ENCODE results near the gene ZNF579.
A peak's percentile ranks its signal among the peaks of the same experiment; 100 is the strongest.

The ZNF579 gene

DNA sequence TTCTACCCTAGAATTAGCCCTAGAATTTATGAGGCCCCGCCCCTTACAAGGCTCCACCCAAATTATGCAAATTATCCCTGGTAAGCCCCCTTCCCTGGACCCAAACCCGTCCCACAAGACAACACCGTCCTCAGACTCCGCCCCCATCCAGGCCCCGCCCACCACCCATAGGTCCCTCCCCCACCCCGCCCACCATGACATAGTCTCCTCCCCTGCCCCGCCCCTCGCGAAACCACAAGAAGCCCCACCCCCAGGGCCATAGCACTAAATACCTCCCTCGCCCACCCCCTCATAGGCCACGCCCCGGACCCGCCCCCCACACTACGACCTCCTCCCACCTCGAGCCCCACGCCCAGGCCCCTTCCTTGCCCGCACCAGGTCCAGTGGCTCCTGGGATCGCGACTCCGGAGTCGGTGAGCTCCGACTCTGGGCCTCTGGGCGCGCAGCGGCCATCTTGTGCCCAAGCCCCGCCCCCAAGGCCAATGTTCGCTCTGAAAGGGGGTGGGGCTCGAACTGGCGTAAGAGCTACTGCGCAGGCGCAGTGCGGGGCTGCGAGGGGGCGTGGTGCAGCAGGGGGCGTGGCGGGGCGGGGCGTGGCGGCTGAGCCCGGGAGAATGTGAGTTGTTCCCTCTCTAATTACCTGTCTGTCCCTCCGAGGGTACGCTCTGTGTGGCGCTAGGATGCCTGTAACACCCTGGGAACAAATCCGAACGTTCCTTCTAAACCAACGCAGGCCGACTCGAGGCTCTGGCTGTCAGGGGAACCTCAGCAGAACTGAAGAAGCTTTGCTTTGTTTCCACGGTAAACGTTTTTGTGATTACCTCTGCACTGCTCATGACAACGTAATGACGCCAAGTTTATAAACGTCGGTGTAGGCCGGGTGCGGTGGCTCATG lies 43.7 kb upstream of the ZNF579 start, which contains the start of gene ZNF784:
TSS of gene ZNF784 (minus strand) at position 458 of the 895 bp plus-strand sequence. CDS start at position 453, 5 bp downstream.
- H3K27me3 ChIP-seq (replicated peaks; ENCODE audit: insufficient read depth, low read length): peaks cover 18% of the 10 kb centered on the region
- H3F3A ChIP-seq (ENCODE audit: insufficient read depth, low read length): 0 out of 2 replicates have a peak, but pooled peaks cover 9% of the 10 kb centered on the region
- no peaks in the 10 kb centered on the region for H4K20me1 ChIP-seq (ENCODE audit: insufficient read depth, low read length)
- no peaks in the 10 kb centered on the region for H3K9me3 ChIP-seq (replicated peaks; ENCODE audit: insufficient read depth, low read length)
- DNase-seq: peak; percentile 93
- no peaks in the 10 kb centered on the region for H3K36me3 ChIP-seq (replicated peaks; ENCODE audit: insufficient read depth, low read length)
- no peaks in the 10 kb centered on the region for H3K4me1 ChIP-seq (ENCODE audit: low read length)
- no peaks in the 10 kb centered on the region; the same call in 1 of the 2 replicates for H3K79me2 ChIP-seq (ENCODE audit: low read length)
- H3K9ac ChIP-seq (ENCODE audit: low read length): peak within 1 kb of the TSS; percentile 86
- H3K4me2 ChIP-seq (ENCODE audit: low read depth, low read length): peak within 1 kb of the TSS; percentile 72
- H3K27ac ChIP-seq (ENCODE audit: low read length): peak within 1 kb of the TSS; percentile 81
- peak within 1 kb of the TSS; percentile 33 for H2AFZ ChIP-seq (ENCODE audit: low read length)
- H3K4me3 ChIP-seq (ENCODE audit: low read length): peak within 1 kb of the TSS; percentile 74
- no peaks in the 10 kb centered on the region for H3K9me2 ChIP-seq (replicated peaks; ENCODE audit: insufficient read depth, low read length)
- TF ChIP-seq EZH2phosphoT487 (IDR thresholded peaks at IDR 0.05; ENCODE audit: low read length) (no peak), EZH2 (optimal IDR thresholded peaks at IDR 0.05; ENCODE audit: low read depth, low read length) (no peak)
- TF ChIP-seq, protein P1, sequence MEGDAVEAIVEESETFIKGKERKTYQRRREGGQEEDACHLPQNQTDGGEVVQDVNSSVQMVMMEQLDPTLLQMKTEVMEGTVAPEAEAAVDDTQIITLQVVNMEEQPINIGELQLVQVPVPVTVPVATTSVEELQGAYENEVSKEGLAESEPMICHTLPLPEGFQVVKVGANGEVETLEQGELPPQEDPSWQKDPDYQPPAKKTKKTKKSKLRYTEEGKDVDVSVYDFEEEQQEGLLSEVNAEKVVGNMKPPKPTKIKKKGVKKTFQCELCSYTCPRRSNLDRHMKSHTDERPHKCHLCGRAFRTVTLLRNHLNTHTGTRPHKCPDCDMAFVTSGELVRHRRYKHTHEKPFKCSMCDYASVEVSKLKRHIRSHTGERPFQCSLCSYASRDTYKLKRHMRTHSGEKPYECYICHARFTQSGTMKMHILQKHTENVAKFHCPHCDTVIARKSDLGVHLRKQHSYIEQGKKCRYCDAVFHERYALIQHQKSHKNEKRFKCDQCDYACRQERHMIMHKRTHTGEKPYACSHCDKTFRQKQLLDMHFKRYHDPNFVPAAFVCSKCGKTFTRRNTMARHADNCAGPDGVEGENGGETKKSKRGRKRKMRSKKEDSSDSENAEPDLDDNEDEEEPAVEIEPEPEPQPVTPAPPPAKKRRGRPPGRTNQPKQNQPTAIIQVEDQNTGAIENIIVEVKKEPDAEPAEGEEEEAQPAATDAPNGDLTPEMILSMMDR (IDR thresholded peaks at IDR 0.05; ENCODE audit: low read length): no peak

DNA sequence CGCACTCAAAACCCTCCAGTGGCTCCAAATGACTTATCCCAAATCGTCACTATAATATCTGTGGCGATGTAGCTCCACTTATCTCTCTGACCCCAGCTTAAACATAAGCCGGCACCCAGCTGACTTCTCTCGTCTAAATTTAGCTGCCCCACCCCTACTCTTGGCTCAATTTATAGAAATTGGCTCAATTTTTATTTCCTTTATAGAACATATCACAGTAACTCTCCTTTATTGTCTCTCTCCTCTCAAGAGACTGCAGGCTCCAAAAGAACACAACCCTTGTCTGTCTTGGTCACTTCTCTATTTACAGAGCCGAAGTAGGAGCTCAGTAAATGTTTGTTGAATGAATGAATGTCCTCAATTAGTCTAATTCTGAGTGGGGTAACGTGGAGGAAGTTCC lies 42.9 kb upstream of the ZNF579 start:
- no peaks in the 10 kb centered on the region; the same call in 1 of the 2 replicates for H3K79me2 ChIP-seq (ENCODE audit: low read length)
- no peaks in the 10 kb centered on the region for H3K9me3 ChIP-seq (replicated peaks; ENCODE audit: insufficient read depth, low read length)
- no peak for DNase-seq
- no peaks in the 10 kb centered on the region for H3K36me3 ChIP-seq (replicated peaks; ENCODE audit: insufficient read depth, low read length)
- no peak overlapping the region; the same call in 1 of the 2 replicates for H3K4me3 ChIP-seq (ENCODE audit: low read length)
- no peak for TF ChIP-seq EZH2phosphoT487 (IDR thresholded peaks at IDR 0.05; ENCODE audit: low read length)
- no peak for TF ChIP-seq EZH2 (optimal IDR thresholded peaks at IDR 0.05; ENCODE audit: low read depth, low read length)
- TF ChIP-seq, protein P1 (IDR thresholded peaks at IDR 0.05; ENCODE audit: low read length): no peak
- H3K9ac ChIP-seq (ENCODE audit: low read length): no peak overlapping the region
- 0 out of 2 replicates have a peak, but pooled peaks cover 9% of the 10 kb centered on the region for H3F3A ChIP-seq (ENCODE audit: insufficient read depth, low read length)
- H3K27me3 ChIP-seq (replicated peaks; ENCODE audit: insufficient read depth, low read length): peaks cover 10% of the 10 kb centered on the region; the same call in 1 of the 2 replicates
- no peak overlapping the region for H3K27ac ChIP-seq (ENCODE audit: low read length)
- no peaks in the 10 kb centered on the region for H3K9me2 ChIP-seq (replicated peaks; ENCODE audit: insufficient read depth, low read length)
- H3K4me1 ChIP-seq (ENCODE audit: low read length): no peaks in the 10 kb centered on the region
- no peaks in the 10 kb centered on the region for H4K20me1 ChIP-seq (ENCODE audit: insufficient read depth, low read length)
- no peak overlapping the region for H2AFZ ChIP-seq (ENCODE audit: low read length)
- no peak overlapping the region for H3K4me2 ChIP-seq (ENCODE audit: low read depth, low read length)

DNA sequence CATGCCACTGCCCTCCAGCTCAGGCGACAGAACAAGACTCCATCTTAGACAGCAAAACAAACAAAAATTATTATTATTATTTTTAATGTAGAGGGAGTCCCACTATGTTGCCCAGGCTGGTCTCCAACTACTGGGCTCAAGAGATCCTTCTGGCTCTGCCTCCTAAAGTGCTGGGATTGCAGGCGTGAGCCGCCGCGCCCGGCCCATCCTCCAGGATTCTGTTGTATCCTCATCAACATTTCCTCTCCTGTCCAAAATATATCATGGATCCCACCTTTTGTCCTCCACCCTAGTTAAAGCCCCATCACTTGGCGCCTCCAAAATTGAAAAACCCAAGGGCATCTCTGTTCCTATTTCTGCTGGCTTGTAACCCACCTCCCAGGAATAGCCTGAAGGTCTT lies 42.5 kb upstream of the ZNF579 start:
- TF ChIP-seq EZH2 (optimal IDR thresholded peaks at IDR 0.05; ENCODE audit: low read depth, low read length) (no peak), EZH2phosphoT487 (IDR thresholded peaks at IDR 0.05; ENCODE audit: low read length) (no peak)
- TF ChIP-seq, protein P1 (IDR thresholded peaks at IDR 0.05; ENCODE audit: low read length): no peak
- peaks cover 8% of the 10 kb centered on the region; the same call in 1 of the 2 replicates for H3K27me3 ChIP-seq (replicated peaks; ENCODE audit: insufficient read depth, low read length)

More for the DNA sequence above, 42.5 kb upstream of the ZNF579 start:
- Histone ChIP-seq H3K4me2 (ENCODE audit: low read depth, low read length) (no peak overlapping the region), H4K20me1 (ENCODE audit: insufficient read depth, low read length) (no peaks in the 10 kb centered on the region), H3K9me3 (replicated peaks; ENCODE audit: insufficient read depth, low read length) (no peaks in the 10 kb centered on the region), H3K36me3 (replicated peaks; ENCODE audit: insufficient read depth, low read length) (no peaks in the 10 kb centered on the region), H2AFZ (ENCODE audit: low read length) (no peak overlapping the region), H3K4me3 (ENCODE audit: low read length) (no peak overlapping the region), H3K4me1 (ENCODE audit: low read length) (no peaks in the 10 kb centered on the region), H3K9ac (ENCODE audit: low read length) (no peak overlapping the region), H3K9me2 (replicated peaks; ENCODE audit: insufficient read depth, low read length) (no peaks in the 10 kb centered on the region), H3K27ac (ENCODE audit: low read length) (no peak overlapping the region), H3K79me2 (ENCODE audit: low read length) (no peaks in the 10 kb centered on the region; the same call in 1 of the 2 replicates), H3F3A (ENCODE audit: insufficient read depth, low read length) (0 out of 2 replicates have a peak, but pooled peaks cover 9% of the 10 kb centered on the region)
- no peak for DNase-seq

All from MM.1S (cell line).